Fibroblast of lung (primary cell): ENCODE results near the gene SOCS1. TPM values are rescaled to one million over a fixed set of nuclear protein-coding genes. Genes with fewer than 3 reads are reported as not detected.

Experiments
- DNase-seq, 2 donors: peaks; one replicate each; pipeline versions ENCODE4 v3.0.0 to v3.0.0-alpha.2; 2010; ENCODE audit warnings: low read depth in 2 of 2
- H2AFZ ChIP-seq: 2 replicates; pipeline ENCODE4 v1.5.1; 2012; ENCODE audit warnings: low read length, control low read depth, inconsistent platforms
- H3K27ac ChIP-seq: 2 replicates; pipeline ENCODE4 v1.5.1; 2011; ENCODE audit warnings: low read length, control low read depth; ENCODE audit not compliant: insufficient read depth
- H3K27me3 ChIP-seq: 2 replicates; pipeline ENCODE4 v1.5.1; 2011; ENCODE audit warnings: mild to moderate bottlenecking, low read length; ENCODE audit not compliant: control insufficient read depth, insufficient read depth
- H3K36me3 ChIP-seq: 2 replicates; pipeline ENCODE4 v1.5.1; 2011; ENCODE audit warnings: low read length; ENCODE audit not compliant: control insufficient read depth, insufficient read depth
- H3K4me1 ChIP-seq: 2 replicates; pipeline ENCODE4 v1.5.1; 2011; ENCODE audit warnings: low read length; ENCODE audit not compliant: control insufficient read depth, insufficient read depth; ENCODE audit errors: extremely low read depth
- H3K4me2 ChIP-seq: 2 replicates; pipeline ENCODE4 v1.5.1; 2011; ENCODE audit warnings: low read length, control low read depth; ENCODE audit not compliant: insufficient read depth; ENCODE audit errors: extremely low read depth
- H3K4me3 ChIP-seq, 4 experiments: fragments of 200-600 bp in 1 of 4; sonication (generic) in 1 of 4; replicated peaks in 1 of 4; 2 replicates each; pipeline ENCODE4 v1.5.1; 2011 to 2016; ENCODE audit warnings: low read length in 4 of 4, low read depth in 3 of 4, mild to moderate bottlenecking in 3 of 4, control low read depth in 2 of 4, inconsistent platforms in 1 of 4, mixed read lengths in 1 of 4; ENCODE audit not compliant: insufficient read depth in 1 of 4; ENCODE audit errors: control extremely low read depth in 1 of 4
- H3K79me2 ChIP-seq: 2 replicates; pipeline ENCODE4 v1.5.1; 2012; ENCODE audit warnings: mild to moderate bottlenecking, low read length, inconsistent platforms; ENCODE audit not compliant: control insufficient read depth, insufficient read depth
- H3K9ac ChIP-seq: 2 replicates; pipeline ENCODE4 v1.5.1; 2011; ENCODE audit warnings: mild to moderate bottlenecking, low read length, control low read depth; ENCODE audit not compliant: insufficient read depth
- H3K9me3 ChIP-seq: 2 replicates; pipeline ENCODE4 v1.5.1; 2012; ENCODE audit warnings: low read depth, low read length; ENCODE audit not compliant: control insufficient read depth, insufficient read depth
- H4K20me1 ChIP-seq: 2 replicates; pipeline ENCODE4 v1.5.1; 2011; ENCODE audit warnings: low read length; ENCODE audit not compliant: control insufficient read depth, insufficient read depth; ENCODE audit errors: extremely low read depth
- EZH2 ChIP-seq: IDR thresholded peaks from 2 replicates; pipeline ENCODE4 v1.5.1; 2012; ENCODE audit warnings: low read length, control low read depth, mild to moderate bottlenecking; ENCODE audit errors: missing control alignments
- polyA plus RNA-seq, 2 donors: library from polyadenylated mRNA; depleted of rRNA in 1 of 2; stranded (reverse) in 1 of 2; unstranded in 1 of 2; fragments of >200 nt; gene quantifications; 2 replicates each; pipeline ENCODE4 v1.2.1, GENCODE V29; 2011 to 2012; ENCODE audit warnings: missing spikeins in 1 of 2
- total RNA-seq: library from RNA; depleted of rRNA; stranded (reverse); fragments of >200 nt; gene quantifications from 2 replicates; pipeline ENCODE4 v1.2.1, GENCODE V29; 2014
- TF ChIP-seq, protein P1 (sequence below), 2 donors: IDR thresholded peaks in 1 of 2; conservative IDR thresholded peaks in 1 of 2; 1 replicate in 1 of 2; 2 replicates in 1 of 2; pipeline ENCODE4 v1.5.1; 2011 to 2012; ENCODE audit warnings: low read length in 2 of 2, control low read depth in 1 of 2, inconsistent platforms in 1 of 2, low read depth in 1 of 2, mild to moderate bottlenecking in 1 of 2

SOCS1 gene
- total and polyA plus RNA-seq, 2 donors (not counting 1 experiment from before 2014, with no cell fraction given) = 17.7 to 21.1 TPM

DNA sequence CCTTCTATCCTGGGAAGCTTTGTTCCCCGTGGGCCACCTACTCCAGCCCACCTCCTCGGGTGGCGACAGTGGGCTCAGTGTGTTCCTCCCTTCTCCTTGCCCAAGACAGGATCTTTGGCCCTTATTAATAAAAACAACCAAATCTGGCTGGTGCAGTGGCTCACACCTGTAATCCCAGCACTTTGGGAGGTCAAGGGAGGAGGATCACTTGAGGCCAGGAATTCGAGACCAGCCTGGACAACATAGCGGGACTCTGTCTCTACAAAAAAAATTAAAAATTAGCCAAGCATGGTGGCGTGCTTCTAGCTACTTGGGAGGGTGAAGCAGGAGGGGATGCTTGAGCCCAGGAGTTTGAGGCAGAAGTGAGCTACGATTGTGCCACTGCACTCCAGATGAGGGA, 42.2 kb downstream of the SOCS1 start:
- H2AFZ ChIP-seq = no peak overlapping the region

DNA sequence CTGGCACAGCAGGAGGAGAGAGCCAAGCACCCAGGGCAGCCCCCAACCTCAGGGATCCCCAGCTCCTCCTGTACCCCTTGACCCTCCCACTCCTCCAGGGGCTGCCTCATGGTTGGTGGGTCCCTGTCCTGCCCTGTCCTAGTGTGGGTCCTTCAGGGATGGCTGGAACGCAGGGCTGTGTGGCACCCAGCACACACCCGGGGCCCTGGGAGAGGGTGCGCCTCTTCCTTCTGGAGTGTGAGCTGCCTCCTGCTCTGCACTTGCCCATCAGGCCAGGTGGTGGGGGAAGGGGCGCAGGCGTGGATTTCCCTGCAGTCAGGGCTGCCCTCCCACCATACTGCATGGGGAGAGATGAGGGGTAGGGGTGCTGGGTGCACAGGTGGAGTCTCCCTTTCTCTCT, 42.6 kb downstream of the SOCS1 start:
- Histone ChIP-seq H4K20me1 (no peaks in the 10 kb centered on the region), H3K36me3 (no peaks in the 10 kb centered on the region), H3K79me2 (no peaks in the 10 kb centered on the region), H3K4me2 (no peak overlapping the region), H3K9me3 (no peaks in the 10 kb centered on the region), H3K4me1 (no peaks in the 10 kb centered on the region), H3K9ac (no peak overlapping the region), H3K4me3 (no peak overlapping the region), H3K27me3 (no peaks in the 10 kb centered on the region), H3K27ac (no peak overlapping the region), H2AFZ (no peak overlapping the region)
- no peak for DNase-seq
- TF ChIP-seq EZH2 = no peak
- TF ChIP-seq, protein P1, sequence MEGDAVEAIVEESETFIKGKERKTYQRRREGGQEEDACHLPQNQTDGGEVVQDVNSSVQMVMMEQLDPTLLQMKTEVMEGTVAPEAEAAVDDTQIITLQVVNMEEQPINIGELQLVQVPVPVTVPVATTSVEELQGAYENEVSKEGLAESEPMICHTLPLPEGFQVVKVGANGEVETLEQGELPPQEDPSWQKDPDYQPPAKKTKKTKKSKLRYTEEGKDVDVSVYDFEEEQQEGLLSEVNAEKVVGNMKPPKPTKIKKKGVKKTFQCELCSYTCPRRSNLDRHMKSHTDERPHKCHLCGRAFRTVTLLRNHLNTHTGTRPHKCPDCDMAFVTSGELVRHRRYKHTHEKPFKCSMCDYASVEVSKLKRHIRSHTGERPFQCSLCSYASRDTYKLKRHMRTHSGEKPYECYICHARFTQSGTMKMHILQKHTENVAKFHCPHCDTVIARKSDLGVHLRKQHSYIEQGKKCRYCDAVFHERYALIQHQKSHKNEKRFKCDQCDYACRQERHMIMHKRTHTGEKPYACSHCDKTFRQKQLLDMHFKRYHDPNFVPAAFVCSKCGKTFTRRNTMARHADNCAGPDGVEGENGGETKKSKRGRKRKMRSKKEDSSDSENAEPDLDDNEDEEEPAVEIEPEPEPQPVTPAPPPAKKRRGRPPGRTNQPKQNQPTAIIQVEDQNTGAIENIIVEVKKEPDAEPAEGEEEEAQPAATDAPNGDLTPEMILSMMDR (conservative IDR thresholded peaks at IDR 0.05 in 1 of 2, IDR thresholded peaks at IDR 0.05 in 1 of 2; ENCODE audit: low read depth in 1 of 2, low read length in 2 of 2) = no peak

More for the DNA sequence above, 42.2 kb downstream of the SOCS1 start:
- Histone ChIP-seq H3K9ac (no peak overlapping the region), H4K20me1 (no peaks in the 10 kb centered on the region), H3K4me1 (no peaks in the 10 kb centered on the region), H3K79me2 (no peaks in the 10 kb centered on the region), H3K27ac (no peak overlapping the region), H3K9me3 (no peaks in the 10 kb centered on the region), H3K4me3 (no peak overlapping the region), H3K4me2 (no peak overlapping the region), H3K36me3 (no peaks in the 10 kb centered on the region), H3K27me3 (no peaks in the 10 kb centered on the region)
- TF ChIP-seq, protein P1 (conservative IDR thresholded peaks at IDR 0.05 in 1 of 2, IDR thresholded peaks at IDR 0.05 in 1 of 2; ENCODE audit: low read depth in 1 of 2, low read length in 2 of 2) = no peak
- TF ChIP-seq EZH2 = no peak
- DNase-seq = no peak

DNA sequence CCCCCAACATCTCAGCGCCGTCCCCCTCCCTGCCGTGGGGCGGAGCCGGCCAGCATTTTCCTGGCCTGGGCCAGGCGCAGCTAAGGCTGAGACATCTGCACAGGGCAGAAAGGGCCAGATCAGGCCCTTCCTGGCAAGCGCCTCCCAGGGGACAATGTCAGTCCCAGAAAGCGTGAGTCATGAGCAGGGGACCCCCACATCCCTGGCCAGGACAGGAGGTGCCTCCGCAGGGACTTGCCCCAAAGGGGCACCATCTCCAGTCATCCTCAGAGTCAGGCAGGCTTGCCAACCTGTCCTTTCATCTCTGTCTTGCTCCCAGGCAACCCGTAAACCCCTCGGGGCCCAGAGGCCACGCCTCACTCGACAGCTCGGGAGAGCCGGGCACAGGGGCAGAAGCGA, 43.2 kb downstream of the SOCS1 start:
- no peaks in the 10 kb centered on the region for H4K20me1 ChIP-seq
- no peak overlapping the region for H3K9ac ChIP-seq
- TF ChIP-seq EZH2 = no peak
- TF ChIP-seq, protein P1 (conservative IDR thresholded peaks at IDR 0.05 in 1 of 2, IDR thresholded peaks at IDR 0.05 in 1 of 2; ENCODE audit: low read depth in 1 of 2, low read length in 2 of 2) = no peak
- H3K4me2 ChIP-seq = no peak overlapping the region
- no peak overlapping the region for H2AFZ ChIP-seq
- no peak overlapping the region for H3K27ac ChIP-seq
- H3K4me1 ChIP-seq = no peaks in the 10 kb centered on the region
- no peaks in the 10 kb centered on the region for H3K27me3 ChIP-seq
- no peaks in the 10 kb centered on the region for H3K79me2 ChIP-seq
- DNase-seq = no peak
- no peaks in the 10 kb centered on the region for H3K9me3 ChIP-seq
- H3K4me3 ChIP-seq = no peak overlapping the region
- H3K36me3 ChIP-seq = no peaks in the 10 kb centered on the region
